ENCODE measurements around the gene XPR1. TPM values are rescaled to one million over a fixed set of nuclear protein-coding genes. Genes with fewer than 3 reads are reported as not detected.

The XPR1 gene
- total and polyA plus RNA-seq, 2 experiments from 2014 or later = 4.9 to 15.6 TPM

DNA sequence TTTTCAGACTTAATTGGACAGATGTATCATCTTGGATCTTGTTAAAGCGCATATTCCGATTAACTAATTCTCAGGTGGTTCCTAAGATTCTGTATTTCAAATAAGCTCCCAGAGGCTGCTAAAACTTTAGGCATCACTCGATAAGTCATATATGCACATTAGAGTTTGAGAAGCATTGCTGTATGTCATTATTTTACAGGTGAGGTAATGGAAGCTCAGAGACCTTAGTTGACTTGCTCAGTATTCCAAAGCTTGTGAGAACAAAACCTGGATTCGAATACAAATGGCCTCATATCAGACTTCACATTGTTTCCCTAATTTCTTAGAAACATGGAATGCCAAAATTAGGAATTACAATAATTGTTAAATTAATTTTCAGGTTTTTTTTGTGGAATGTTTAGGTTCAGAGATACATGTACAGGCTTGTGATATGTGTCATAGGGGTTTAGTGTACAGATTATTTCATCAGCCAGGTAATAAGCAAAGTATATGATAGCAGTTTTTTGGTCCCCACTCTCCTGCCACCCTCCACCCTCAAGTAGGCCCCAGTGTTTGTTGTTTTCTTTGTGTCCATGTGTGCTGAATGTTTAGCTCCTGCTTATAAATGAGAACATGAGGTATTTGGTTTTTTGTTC lies 96.8 kb downstream of the XPR1 start:
- DNase-seq = no peak
- 85 to 89% methylated on average over 4 of the region's 4 CpGs for WGBS, 2 experiments (ENCODE audit: low coverage in 1 of 2, low lambda C conversion rate in 2 of 2, missing lambda C conversion rate in 2 of 2)

GRCh38 chr1:180731131-180731530 lies 99.3 kb downstream of the XPR1 start:
- in situ Hi-C loops (cut with MboI) = no loop called here
- no peaks in the 10 kb centered on the region for H3F3A ChIP-seq (ENCODE audit: insufficient read depth)
- no peaks in the 10 kb centered on the region for H3K9me3 ChIP-seq (ENCODE audit: low read depth)
- H2AFZ ChIP-seq = no peak overlapping the region
- no peaks in the 10 kb centered on the region for H3K27me3 ChIP-seq (replicated peaks; ENCODE audit: insufficient read depth)
- H3K9me2 ChIP-seq (ENCODE audit: insufficient read depth) = no peaks in the 10 kb centered on the region
- no peaks in the 10 kb centered on the region for H3K4me1 ChIP-seq (ENCODE audit: insufficient read depth)
- TF ChIP-seq EZH2 (IDR thresholded peaks at IDR 0.05; ENCODE audit: insufficient read depth, poor library complexity, severe bottlenecking) = no peak
- no peak for TF ChIP-seq EZH2phosphoT487 (IDR thresholded peaks at IDR 0.05; ENCODE audit: insufficient read depth, low read depth)
- H3K4me2 ChIP-seq (ENCODE audit: unreplicated experiment) = no peak overlapping the region
- no peak for DNase-seq
- peaks cover 12% of the 10 kb centered on the region for H3K79me2 ChIP-seq (ENCODE audit: insufficient read depth)
- no peak overlapping the region for H3K27ac ChIP-seq
- H3K4me3 ChIP-seq = no peak overlapping the region
- H3K36me3 ChIP-seq (ENCODE audit: low read depth) = no peaks in the 10 kb centered on the region
- H4K20me1 ChIP-seq (ENCODE audit: insufficient read depth) = no peaks in the 10 kb centered on the region
- no peak overlapping the region for H3K9ac ChIP-seq
- 94 to 97% methylated on average over 4 of the region's 4 CpGs for WGBS, 2 experiments (ENCODE audit: low coverage in 1 of 2, low lambda C conversion rate in 2 of 2, missing lambda C conversion rate in 2 of 2)

More for the DNA sequence above, 96.8 kb downstream of the XPR1 start:
- Histone ChIP-seq H3K9me2 (ENCODE audit: insufficient read depth) (no peaks in the 10 kb centered on the region; the same call in 1 of the 2 replicates), H3K9me3 (ENCODE audit: low read depth) (no peaks in the 10 kb centered on the region), H3F3A (ENCODE audit: insufficient read depth) (no peaks in the 10 kb centered on the region), H3K27me3 (replicated peaks; ENCODE audit: insufficient read depth) (no peaks in the 10 kb centered on the region), H3K9ac (no peak overlapping the region), H2AFZ (no peak overlapping the region), H3K79me2 (ENCODE audit: insufficient read depth) (peaks cover 12% of the 10 kb centered on the region), H3K4me1 (ENCODE audit: insufficient read depth) (no peaks in the 10 kb centered on the region), H3K27ac (no peak overlapping the region), H4K20me1 (ENCODE audit: insufficient read depth) (no peaks in the 10 kb centered on the region), H3K4me3 (no peak overlapping the region), H3K4me2 (ENCODE audit: unreplicated experiment) (no peak overlapping the region), H3K36me3 (ENCODE audit: low read depth) (no peaks in the 10 kb centered on the region)
- in situ Hi-C loops (cut with MboI) = no loop called here
- TF ChIP-seq EZH2 (IDR thresholded peaks at IDR 0.05; ENCODE audit: insufficient read depth, poor library complexity, severe bottlenecking) = no peak
- TF ChIP-seq EZH2phosphoT487 (IDR thresholded peaks at IDR 0.05; ENCODE audit: insufficient read depth, low read depth) = no peak

DNA sequence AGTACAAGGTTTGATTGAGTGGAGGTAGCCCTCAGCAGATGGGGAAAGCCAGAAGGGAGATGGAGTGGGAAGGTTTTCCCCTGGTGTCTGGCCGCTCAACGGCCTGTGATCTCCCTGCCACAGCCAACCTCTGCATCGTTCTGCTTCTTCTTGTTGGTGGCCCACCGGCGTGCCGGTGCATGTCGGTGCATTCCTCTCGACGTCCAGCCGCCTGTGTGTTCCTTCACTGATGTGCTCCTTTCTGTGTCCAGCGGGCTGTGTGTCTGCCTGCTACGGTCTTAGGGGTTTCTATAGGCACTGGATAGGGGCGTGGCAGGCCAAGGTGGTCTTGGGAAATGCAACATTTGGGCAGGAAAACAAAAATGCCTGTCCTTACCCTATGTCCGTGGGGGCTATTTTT lies 101.0 kb downstream of the XPR1 start:
- Histone ChIP-seq H3K27ac (no peak overlapping the region), H3K4me2 (ENCODE audit: unreplicated experiment) (no peak overlapping the region), H3K9me3 (ENCODE audit: low read depth) (no peaks in the 10 kb centered on the region), H4K20me1 (ENCODE audit: insufficient read depth) (no peaks in the 10 kb centered on the region), H3K9ac (no peak overlapping the region), H3K4me3 (no peak overlapping the region), H3K36me3 (ENCODE audit: low read depth) (no peaks in the 10 kb centered on the region), H3K27me3 (replicated peaks; ENCODE audit: insufficient read depth) (no peaks in the 10 kb centered on the region), H2AFZ (no peak overlapping the region), H3K4me1 (ENCODE audit: insufficient read depth) (no peaks in the 10 kb centered on the region), H3F3A (ENCODE audit: insufficient read depth) (no peaks in the 10 kb centered on the region), H3K79me2 (ENCODE audit: insufficient read depth) (peaks cover 12% of the 10 kb centered on the region), H3K9me2 (ENCODE audit: insufficient read depth) (no peaks in the 10 kb centered on the region)
- no peak for DNase-seq
- in situ Hi-C loops (cut with MboI) = no loop called here
- 93 to 94% methylated on average over 14 of the region's 14 CpGs for WGBS, 2 experiments (ENCODE audit: low coverage in 1 of 2, low lambda C conversion rate in 2 of 2, missing lambda C conversion rate in 2 of 2)
- TF ChIP-seq EZH2phosphoT487 (IDR thresholded peaks at IDR 0.05; ENCODE audit: insufficient read depth, low read depth) (no peak), EZH2 (IDR thresholded peaks at IDR 0.05; ENCODE audit: insufficient read depth, poor library complexity, severe bottlenecking) (no peak)

GRCh38 chr1:180734366-180734765 lies 102.5 kb downstream of the XPR1 start:
- WGBS, 2 experiments (ENCODE audit: low coverage in 1 of 2, low lambda C conversion rate in 2 of 2, missing lambda C conversion rate in 2 of 2) = 69 to 75% methylated on average over 2 of the region's 2 CpGs
- no peaks in the 10 kb centered on the region for H3F3A ChIP-seq (ENCODE audit: insufficient read depth)
- TF ChIP-seq EZH2phosphoT487 (IDR thresholded peaks at IDR 0.05; ENCODE audit: insufficient read depth, low read depth) (no peak), EZH2 (IDR thresholded peaks at IDR 0.05; ENCODE audit: insufficient read depth, poor library complexity, severe bottlenecking) (no peak)
- no peaks in the 10 kb centered on the region for H4K20me1 ChIP-seq (ENCODE audit: insufficient read depth)
- no peak overlapping the region for H2AFZ ChIP-seq
- no peak overlapping the region for H3K4me2 ChIP-seq (ENCODE audit: unreplicated experiment)
- H3K27me3 ChIP-seq (replicated peaks; ENCODE audit: insufficient read depth) = no peaks in the 10 kb centered on the region
- no peaks in the 10 kb centered on the region for H3K9me2 ChIP-seq (ENCODE audit: insufficient read depth)
- no peak for DNase-seq
- H3K4me1 ChIP-seq (ENCODE audit: insufficient read depth) = no peaks in the 10 kb centered on the region
- peaks cover 12% of the 10 kb centered on the region for H3K79me2 ChIP-seq (ENCODE audit: insufficient read depth)
- in situ Hi-C loops (cut with MboI) = no loop called here
- H3K4me3 ChIP-seq = no peak overlapping the region
- H3K9ac ChIP-seq = no peak overlapping the region
- no peaks in the 10 kb centered on the region for H3K36me3 ChIP-seq (ENCODE audit: low read depth)
- H3K9me3 ChIP-seq (ENCODE audit: low read depth) = no peaks in the 10 kb centered on the region
- H3K27ac ChIP-seq = no peak overlapping the region

GRCh38 chr1:180742663-180743062 lies 110.8 kb downstream of the XPR1 start:
- no peak for TF ChIP-seq EZH2phosphoT487 (IDR thresholded peaks at IDR 0.05; ENCODE audit: insufficient read depth, low read depth)
- no peak for TF ChIP-seq EZH2 (IDR thresholded peaks at IDR 0.05; ENCODE audit: insufficient read depth, poor library complexity, severe bottlenecking)
- no peaks in the 10 kb centered on the region for H3K4me1 ChIP-seq (ENCODE audit: insufficient read depth)
- H3K27ac ChIP-seq = no peak overlapping the region
- no peaks in the 10 kb centered on the region for H3K27me3 ChIP-seq (replicated peaks; ENCODE audit: insufficient read depth)
- in situ Hi-C loops (cut with MboI) = no loop called here
- no peak overlapping the region for H3K9ac ChIP-seq
- no peak overlapping the region for H2AFZ ChIP-seq
- H3K4me3 ChIP-seq = no peak overlapping the region
- no peaks in the 10 kb centered on the region for H3K9me2 ChIP-seq (ENCODE audit: insufficient read depth)
- DNase-seq = no peak
- H4K20me1 ChIP-seq (ENCODE audit: insufficient read depth) = no peaks in the 10 kb centered on the region
- 0 out of 2 replicates have a peak, but pooled peaks cover 2% of the 10 kb centered on the region for H3K79me2 ChIP-seq (ENCODE audit: insufficient read depth)
- H3K4me2 ChIP-seq (ENCODE audit: unreplicated experiment) = no peak overlapping the region
- no peaks in the 10 kb centered on the region for H3F3A ChIP-seq (ENCODE audit: insufficient read depth)
- no peaks in the 10 kb centered on the region for H3K36me3 ChIP-seq (ENCODE audit: low read depth)
- H3K9me3 ChIP-seq (ENCODE audit: low read depth) = no peaks in the 10 kb centered on the region

Data from GM23248 (cell line).